ENCODE data around the gene CARMIL3.

GRCh38 chr14:24103451-24103850 lies 51.6 kb downstream of the CARMIL3 start:
- TF ChIP-seq EZH2phosphoT487 (IDR thresholded peaks at IDR 0.05; ENCODE audit: insufficient read depth, low read depth) (no peak), EZH2 (IDR thresholded peaks at IDR 0.05; ENCODE audit: insufficient read depth, poor library complexity, severe bottlenecking) (no peak)

All from GM23248 (cell line).